GM12878 (cell line): Measurements from ENCODE around the gene RWDD1. TPM values are rescaled to one million over a fixed set of nuclear protein-coding genes. Genes with fewer than 3 reads are reported as not detected.
A peak's percentile ranks its signal among the peaks of the same experiment; 100 is the strongest.

Experiments used
- ATAC-seq: fragments of 200-7000 bp; cut with Tn5 transposase; 3 replicates; pipeline ENCODE4 v1.9.1; 2020; ENCODE audit warnings: mild to moderate bottlenecking, moderate library complexity
- BruUV-seq: library from RNA; stranded (reverse); fragments of 400-500 nt; replicated peaks from 2 replicates; lab custom pipeline; 2021; lab: Mats Ljungman, UMichigan
- CTCF ChIA-PET: fragments of 300-600 bp; sonication (Branson Sonifier 250); formaldehyde crosslinking; extraction: SDS; loops from one replicate; lab custom pipeline; 2021; ENCODE audit warnings: inconsistent platforms; lab: Yijun Ruan, JAX
- POLR2A ChIA-PET: fragments of 350-600 bp; formaldehyde crosslinking; extraction: SDS; loops from one replicate; lab custom pipeline; 2021; ENCODE audit warnings: inconsistent platforms; lab: Charles Lee
- RAD21 ChIA-PET: fragments of 300-600 bp; sonication (Branson Sonifier 250); formaldehyde crosslinking; loops from one replicate; lab custom pipeline; 2023; ENCODE audit warnings: antibody characterized with exemption; ENCODE audit not compliant: unreplicated experiment; lab: Charles Lee
- SMC1A ChIA-PET: fragments of 300-600 bp; sonication (Branson Sonifier 250); formaldehyde crosslinking; loops from one replicate; lab custom pipeline; 2023; ENCODE audit not compliant: unreplicated experiment, uncharacterized antibody; lab: Charles Lee
- DNase-seq: peaks from one replicate; pipeline ENCODE4 v3.0.0-alpha.2; 2011; ENCODE audit warnings: low read depth, low spot score
- FAIRE-seq: peaks from 3 replicates; lab custom pipeline; 2011; peaks lifted over from hg19 to GRCh38; lab: Jason Lieb, UNC
- H2AFZ ChIP-seq: 2 replicates; pipeline ENCODE4 v1.6.0; 2011; ENCODE audit warnings: low read depth, low read length, control low read depth; ENCODE audit not compliant: control insufficient read depth
- H3K27ac ChIP-seq: 2 replicates; pipeline ENCODE4 v1.5.1; 2011; ENCODE audit warnings: control low read depth; ENCODE audit not compliant: control insufficient read depth, insufficient read depth
- H3K27me3 ChIP-seq, 2 experiments: replicated peaks in 1 of 2; 2 replicates each; pipeline versions ENCODE4 v1.6.0 to v1.6.1; 2011; ENCODE audit warnings: low read length in 1 of 2; ENCODE audit not compliant: control insufficient read depth in 2 of 2, insufficient read depth in 2 of 2
- H3K36me3 ChIP-seq, 2 experiments: 2 replicates each; pipeline ENCODE4 v1.5.1; 2011; ENCODE audit warnings: low read length in 1 of 2; ENCODE audit not compliant: control insufficient read depth in 2 of 2, insufficient read depth in 2 of 2
- H3K4me1 ChIP-seq: 2 replicates; pipeline ENCODE4 v1.6.1; 2011; ENCODE audit warnings: mild to moderate bottlenecking, low read length, moderate library complexity, mixed read lengths; ENCODE audit not compliant: control insufficient read depth, insufficient read depth
- H3K4me2 ChIP-seq: 2 replicates; pipeline ENCODE4 v1.6.0; 2011; ENCODE audit warnings: control low read depth; ENCODE audit not compliant: control insufficient read depth, insufficient read depth
- H3K4me3 ChIP-seq: fragments of 200-600 bp; sonication (generic); 2 replicates; pipeline ENCODE4 v1.5.1; 2016
- H3K79me2 ChIP-seq: 2 replicates; pipeline ENCODE4 v1.6.0; 2011; ENCODE audit warnings: low read length; ENCODE audit not compliant: control insufficient read depth, insufficient read depth
- H3K9ac ChIP-seq: 2 replicates; pipeline ENCODE4 v1.8.0; 2011; ENCODE audit warnings: low read length, control low read depth, mixed read lengths; ENCODE audit not compliant: control insufficient read depth, insufficient read depth
- H3K9me3 ChIP-seq: replicated peaks from 3 replicates; pipeline ENCODE4 v1.5.1; 2011; ENCODE audit warnings: mild to moderate bottlenecking, low read length; ENCODE audit not compliant: control insufficient read depth, insufficient read depth
- H4K20me1 ChIP-seq: 2 replicates; pipeline ENCODE4 v1.6.0; 2011; ENCODE audit not compliant: control insufficient read depth, insufficient read depth
- CHD4 ChIP-seq: fragments of 200-600 bp; sonication (generic); IDR thresholded peaks from 2 replicates; pipeline ENCODE4 v1.6.1; 2016; ENCODE audit warnings: mild to moderate bottlenecking
- IRF3 ChIP-seq: fragments of 450-650 bp; IDR thresholded peaks from 2 replicates; pipeline ENCODE4 v1.6.1; 2014; ENCODE audit warnings: mild to moderate bottlenecking
- IRF4 ChIP-seq: IDR thresholded peaks from 2 replicates; pipeline ENCODE4 v1.6.1; 2011; ENCODE audit warnings: low read depth, low read length
- JUND ChIP-seq: IDR thresholded peaks from 2 replicates; pipeline ENCODE4 v1.6.1; 2012; ENCODE audit warnings: low read depth, mild to moderate bottlenecking, low read length, improper control_type of control experiment, moderate library complexity
- KLF5 ChIP-seq: fragments of 450-650 bp; IDR thresholded peaks from 2 replicates; pipeline ENCODE4 v1.6.1; 2014; ENCODE audit warnings: mild to moderate bottlenecking; ENCODE audit not compliant: partially characterized antibody
- MEF2B ChIP-seq: fragments of 450-650 bp; IDR thresholded peaks from 2 replicates; pipeline ENCODE4 v1.6.1; 2018; ENCODE audit warnings: mild to moderate bottlenecking, moderate library complexity; ENCODE audit not compliant: partially characterized antibody, poor library complexity, severe bottlenecking
- NFIC ChIP-seq: IDR thresholded peaks from 2 replicates; pipeline ENCODE4 v1.6.1; 2012; ENCODE audit warnings: low read depth, mild to moderate bottlenecking, inconsistent platforms, low read length, moderate library complexity
- NR2C1 ChIP-seq: fragments of 450-650 bp; IDR thresholded peaks from 2 replicates; pipeline ENCODE4 v1.6.1; 2017; ENCODE audit warnings: antibody characterized with exemption, mild to moderate bottlenecking, moderate library complexity
- SIX5 ChIP-seq: IDR thresholded peaks from 2 replicates; pipeline ENCODE4 v1.6.1; 2011; ENCODE audit warnings: mild to moderate bottlenecking, low read depth, low read length, moderate library complexity; ENCODE audit not compliant: severe bottlenecking
- SPI1 ChIP-seq: IDR thresholded peaks from 2 replicates; pipeline ENCODE4 v1.6.1; 2011; ENCODE audit warnings: low read depth, mild to moderate bottlenecking, low read length, moderate library complexity, borderline replicate concordance; ENCODE audit not compliant: insufficient read depth
- WRNIP1 ChIP-seq: IDR thresholded peaks from 2 replicates; pipeline ENCODE4 v1.6.1; 2011; ENCODE audit warnings: low read depth, low read length, improper control_type of control experiment, borderline replicate concordance
- WGBS: methylation state at CpG from one replicate; pipeline ENCODE4 v1.1.6; 2016; ENCODE audit warnings: low lambda C conversion rate; ENCODE audit not compliant: insufficient replicate concordance, insufficient coverage; ENCODE audit errors: missing lambda C conversion rate; 5-methylcytosine and 5-hydroxymethylcytosine counted together
- in situ Hi-C: fragments of 300-500 bp; cut with MboI; formaldehyde crosslinking; loops from 9 replicates; pipeline ENCODE4 v1.14.3; 2018; ENCODE audit warnings: mixed read lengths
- intact Hi-C: fragments of 100-400 bp; cut with micrococcal nuclease; formaldehyde crosslinking; loops from one replicate; pipeline ENCODE4 v1.14.2; 2022; ENCODE audit not compliant: unreplicated experiment
- polyA plus RNA-seq, 11 experiments: library from polyadenylated mRNA; depleted of rRNA in 4 of 11; unstranded in 6 of 11; stranded (reverse) in 5 of 11; fragments of >200 nt; fragmentation: Nextera tagmentation in 4 of 11; fragmentation: Illumina TruSeq in 1 of 11; extraction: Ambion mirVana in 4 of 11; extraction: Trizol in 1 of 11; gene quantifications; 1 replicate in 1 of 11; 2 replicates in 10 of 11; pipeline versions ENCODE4 v1.2.1 to v1.2.3, GENCODE V29; 2011 to 2016; ENCODE audit warnings: inconsistent platforms in 2 of 11, missing spikeins in 2 of 11, low read depth in 1 of 11
- total RNA-seq, 4 experiments: library from RNA; depleted of rRNA in 3 of 4; stranded (reverse); fragments of >200 nt in 3 of 4; fragmentation: Illumina TruSeq in 1 of 4; extraction: Trizol in 1 of 4; gene quantifications; 2 replicates each; pipeline versions ENCODE4 v1.2.1 to v1.2.3, GENCODE V29; 2013 to 2021
- TF ChIP-seq, protein P1 (sequence below): fragments of 450-650 bp; IDR thresholded peaks from 2 replicates; pipeline ENCODE4 v1.6.1; 2017; ENCODE audit warnings: mild to moderate bottlenecking, moderate library complexity

The RWDD1 gene
- total and polyA plus RNA-seq, 10 of the 15 experiments (the other 5 are each of a cell fraction or from before 2014, with no cell fraction given): 40.1 to 107 (median 65.8) TPM

DNA sequence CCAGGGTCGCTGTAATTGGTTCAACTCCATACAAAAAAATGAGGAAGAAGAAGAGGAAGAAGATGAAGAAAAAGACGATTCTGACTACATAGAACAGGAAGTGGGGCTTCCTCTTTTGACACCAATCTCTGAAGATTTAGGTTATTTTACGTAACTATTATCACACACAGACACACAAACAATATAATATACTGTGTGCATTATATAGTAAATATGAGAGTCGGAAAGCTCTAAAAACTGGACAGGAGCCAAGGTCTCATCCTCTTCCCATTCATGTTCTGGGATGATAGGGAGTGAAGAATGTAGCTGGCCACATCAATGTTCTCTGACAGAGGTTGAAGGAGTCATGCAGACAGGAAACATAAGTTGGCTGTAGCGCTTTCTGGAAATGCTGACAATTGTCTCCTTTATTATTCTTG is 58.3 kb downstream of the RWDD1 start:
- Histone ChIP-seq H3K9ac (no peak overlapping the region), H3K27me3 (no peaks in the 10 kb centered on the region), H2AFZ (no peak overlapping the region), H3K4me3 (no peak overlapping the region), H3K4me1 (no peaks in the 10 kb centered on the region), H3K36me3 (peaks cover 0 to 2% of the 10 kb centered on the region in 2 experiments; a peak in 3 of 4 replicates), H3K27ac (no peak overlapping the region), H3K4me2 (no peak overlapping the region), H3K79me2 (no peaks in the 10 kb centered on the region), H4K20me1 (no peaks in the 10 kb centered on the region), H3K9me3 (no peaks in the 10 kb centered on the region)
- RAD21 ChIA-PET: no interaction called here
- FAIRE-seq (no peak), ATAC-seq (no peak), DNase-seq (no peak)
- intact Hi-C loops (no loop called here), in situ Hi-C loops (no loop called here)
- POLR2A ChIA-PET: no interaction called here
- BruUV-seq: no TSS peak
- SMC1A ChIA-PET: interaction anchor here (1.0 kb wide), 1 partner anchor 360 kb away, joined by 3 read pairs; no protein-coding TSS in a partner anchor
- TF ChIP-seq WRNIP1 (no peak), SPI1 (peak; percentile 17; the same call in 1 of the 2 replicates)
- 79% methylated on average over 5 of the region's 5 CpGs for WGBS
- CTCF ChIA-PET: no interaction called here

GRCh38 chr6:116631379-116631990 is 60.2 kb downstream of the RWDD1 start:
- no peak overlapping the region for H3K9ac ChIP-seq
- H3K36me3 ChIP-seq: peaks cover 2 to 3% of the 10 kb centered on the region in 2 experiments; a peak in 3 of 4 replicates
- no peak overlapping the region for H3K4me3 ChIP-seq
- no peak overlapping the region; the same call in 1 of the 2 replicates for H2AFZ ChIP-seq
- no peaks in the 10 kb centered on the region for H3K4me1 ChIP-seq
- no peaks in the 10 kb centered on the region for H3K27me3 ChIP-seq
- H3K4me2 ChIP-seq: no peak overlapping the region
- SMC1A ChIA-PET: interaction anchor here (1.1 kb wide), 1 partner anchor 90 kb away, joined by 3 read pairs; no protein-coding TSS in a partner anchor
- H3K27ac ChIP-seq: no peak overlapping the region
- no peak for DNase-seq
- no peaks in the 10 kb centered on the region for H4K20me1 ChIP-seq
- CTCF ChIA-PET: interaction anchor here (1.4 to 1.7 kb wide), 2 partner anchors 10 to 12 kb away, joined by 4 to 5 read pairs; no protein-coding TSS in a partner anchor
- no peak for FAIRE-seq
- intact Hi-C loops (no loop called here), in situ Hi-C loops (no loop called here)
- POLR2A ChIA-PET: no interaction called here
- no peaks in the 10 kb centered on the region for H3K9me3 ChIP-seq
- RAD21 ChIA-PET: no interaction called here
- WGBS: 76% methylated on average over 5 of the region's 5 CpGs
- BruUV-seq: no TSS peak
- no peak for ATAC-seq
- H3K79me2 ChIP-seq: no peaks in the 10 kb centered on the region
- TF ChIP-seq NFIC: no peak
- TF ChIP-seq JUND: no peak
- TF ChIP-seq, protein P1, sequence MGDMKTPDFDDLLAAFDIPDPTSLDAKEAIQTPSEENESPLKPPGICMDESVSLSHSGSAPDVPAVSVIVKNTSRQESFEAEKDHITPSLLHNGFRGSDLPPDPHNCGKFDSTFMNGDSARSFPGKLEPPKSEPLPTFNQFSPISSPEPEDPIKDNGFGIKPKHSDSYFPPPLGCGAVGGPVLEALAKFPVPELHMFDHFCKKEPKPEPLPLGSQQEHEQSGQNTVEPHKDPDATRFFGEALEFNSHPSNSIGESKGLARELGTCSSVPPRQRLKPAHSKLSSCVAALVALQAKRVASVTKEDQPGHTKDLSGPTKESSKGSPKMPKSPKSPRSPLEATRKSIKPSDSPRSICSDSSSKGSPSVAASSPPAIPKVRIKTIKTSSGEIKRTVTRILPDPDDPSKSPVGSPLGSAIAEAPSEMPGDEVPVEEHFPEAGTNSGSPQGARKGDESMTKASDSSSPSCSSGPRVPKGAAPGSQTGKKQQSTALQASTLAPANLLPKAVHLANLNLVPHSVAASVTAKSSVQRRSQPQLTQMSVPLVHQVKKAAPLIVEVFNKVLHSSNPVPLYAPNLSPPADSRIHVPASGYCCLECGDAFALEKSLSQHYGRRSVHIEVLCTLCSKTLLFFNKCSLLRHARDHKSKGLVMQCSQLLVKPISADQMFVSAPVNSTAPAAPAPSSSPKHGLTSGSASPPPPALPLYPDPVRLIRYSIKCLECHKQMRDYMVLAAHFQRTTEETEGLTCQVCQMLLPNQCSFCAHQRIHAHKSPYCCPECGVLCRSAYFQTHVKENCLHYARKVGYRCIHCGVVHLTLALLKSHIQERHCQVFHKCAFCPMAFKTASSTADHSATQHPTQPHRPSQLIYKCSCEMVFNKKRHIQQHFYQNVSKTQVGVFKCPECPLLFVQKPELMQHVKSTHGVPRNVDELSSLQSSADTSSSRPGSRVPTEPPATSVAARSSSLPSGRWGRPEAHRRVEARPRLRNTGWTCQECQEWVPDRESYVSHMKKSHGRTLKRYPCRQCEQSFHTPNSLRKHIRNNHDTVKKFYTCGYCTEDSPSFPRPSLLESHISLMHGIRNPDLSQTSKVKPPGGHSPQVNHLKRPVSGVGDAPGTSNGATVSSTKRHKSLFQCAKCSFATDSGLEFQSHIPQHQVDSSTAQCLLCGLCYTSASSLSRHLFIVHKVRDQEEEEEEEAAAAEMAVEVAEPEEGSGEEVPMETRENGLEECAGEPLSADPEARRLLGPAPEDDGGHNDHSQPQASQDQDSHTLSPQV: no peak
- no peak for TF ChIP-seq IRF3
- no peak for TF ChIP-seq NR2C1
- no peak for TF ChIP-seq MEF2B
- TF ChIP-seq CHD4: no peak
- TF ChIP-seq SIX5: no peak
- no peak for TF ChIP-seq KLF5
- TF ChIP-seq IRF4: no peak
